Calu3 (cell line): ENCODE results near the gene NELFB. TPM values are rescaled to one million over a fixed set of nuclear protein-coding genes. Genes with fewer than 3 reads are reported as not detected.

Experiments used
- BruUV-seq: library from RNA; stranded (reverse); fragments of 400-500 nt; replicated peaks from 2 replicates; lab custom pipeline; 2021; lab: Mats Ljungman, UMichigan
- CTCF ChIA-PET: fragments of 300-600 bp; sonication (Branson Sonifier 250); formaldehyde crosslinking; loops from one replicate; lab custom pipeline; 2022; ENCODE audit warnings: antibody characterized with exemption; lab: Charles Lee
- DNase-seq: peaks from one replicate; pipeline ENCODE4 v3.0.0; 2022
- H3K27ac Mint-ChIP-seq: one replicate; pipeline ENCODE4 v1.8.0; 2022; ENCODE audit warnings: mixed read lengths; ENCODE audit not compliant: unreplicated experiment
- H3K27me3 Mint-ChIP-seq: one replicate; pipeline ENCODE4 v1.8.0; 2022; ENCODE audit warnings: mixed read lengths; ENCODE audit not compliant: unreplicated experiment
- H3K36me3 Mint-ChIP-seq: one replicate; pipeline ENCODE4 v1.8.0; 2022; ENCODE audit warnings: mild to moderate bottlenecking, moderate library complexity, mixed read lengths; ENCODE audit not compliant: insufficient read depth, unreplicated experiment
- H3K4me1 Mint-ChIP-seq: one replicate; pipeline ENCODE4 v1.8.0; 2022; ENCODE audit warnings: mild to moderate bottlenecking, low read depth, mixed read lengths; ENCODE audit not compliant: unreplicated experiment
- H3K4me3 Mint-ChIP-seq: one replicate; pipeline ENCODE4 v1.8.0; 2022; ENCODE audit warnings: mild to moderate bottlenecking, low read depth, moderate library complexity, mixed read lengths; ENCODE audit not compliant: unreplicated experiment
- H3K9me3 Mint-ChIP-seq: one replicate; pipeline ENCODE4 v1.8.0; 2022; ENCODE audit warnings: low read depth, mixed read lengths; ENCODE audit not compliant: unreplicated experiment
- intact Hi-C: fragments of 100-400 bp; cut with micrococcal nuclease; formaldehyde crosslinking; loops from one replicate; pipeline ENCODE4 v1.10.0; 2022; ENCODE audit not compliant: unreplicated experiment
- total RNA-seq: library from RNA; stranded (reverse); gene quantifications from 2 replicates; pipeline ENCODE4 v1.2.3, GENCODE V29; 2022
- TF ChIP-seq, protein P1 (sequence below): fragments of 200-600 bp; IDR thresholded peaks from one replicate; pipeline ENCODE4 v1.8.0; 2022; ENCODE audit warnings: antibody characterized with exemption; ENCODE audit not compliant: unreplicated experiment

The NELFB gene
- total RNA-seq, 1 experiment from 2014 or later, result 43.5 TPM

DNA sequence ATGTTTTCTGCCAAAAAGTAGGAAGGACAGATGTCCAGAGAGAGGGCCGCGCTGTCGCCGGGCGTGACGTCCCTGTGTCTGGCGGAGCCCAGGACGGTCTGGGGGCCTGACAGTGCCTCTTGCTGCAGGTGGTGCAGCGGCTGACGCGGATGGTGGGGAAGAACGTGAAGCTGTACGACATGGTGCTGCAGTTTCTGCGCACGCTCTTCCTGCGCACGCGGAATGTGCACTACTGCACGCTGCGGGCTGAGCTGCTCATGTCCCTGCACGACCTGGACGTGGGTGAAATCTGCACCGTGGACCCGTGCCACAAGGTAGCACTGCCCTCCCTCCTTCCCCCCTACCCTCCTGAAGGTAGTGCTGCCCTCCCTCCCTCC is 7.8 kb downstream of the NELFB start:
- Mint-ChIP-seq H3K27ac (no peak overlapping the region), H3K9me3 (no peaks in the 10 kb centered on the region), H3K27me3 (no peaks in the 10 kb centered on the region), H3K4me3 (no peak overlapping the region), H3K36me3 (peaks cover 31% of the 10 kb centered on the region), H3K4me1 (peaks cover 8% of the 10 kb centered on the region)
- no TSS peak for BruUV-seq
- TF ChIP-seq, protein P1, sequence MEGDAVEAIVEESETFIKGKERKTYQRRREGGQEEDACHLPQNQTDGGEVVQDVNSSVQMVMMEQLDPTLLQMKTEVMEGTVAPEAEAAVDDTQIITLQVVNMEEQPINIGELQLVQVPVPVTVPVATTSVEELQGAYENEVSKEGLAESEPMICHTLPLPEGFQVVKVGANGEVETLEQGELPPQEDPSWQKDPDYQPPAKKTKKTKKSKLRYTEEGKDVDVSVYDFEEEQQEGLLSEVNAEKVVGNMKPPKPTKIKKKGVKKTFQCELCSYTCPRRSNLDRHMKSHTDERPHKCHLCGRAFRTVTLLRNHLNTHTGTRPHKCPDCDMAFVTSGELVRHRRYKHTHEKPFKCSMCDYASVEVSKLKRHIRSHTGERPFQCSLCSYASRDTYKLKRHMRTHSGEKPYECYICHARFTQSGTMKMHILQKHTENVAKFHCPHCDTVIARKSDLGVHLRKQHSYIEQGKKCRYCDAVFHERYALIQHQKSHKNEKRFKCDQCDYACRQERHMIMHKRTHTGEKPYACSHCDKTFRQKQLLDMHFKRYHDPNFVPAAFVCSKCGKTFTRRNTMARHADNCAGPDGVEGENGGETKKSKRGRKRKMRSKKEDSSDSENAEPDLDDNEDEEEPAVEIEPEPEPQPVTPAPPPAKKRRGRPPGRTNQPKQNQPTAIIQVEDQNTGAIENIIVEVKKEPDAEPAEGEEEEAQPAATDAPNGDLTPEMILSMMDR, result no peak
- CTCF ChIA-PET, result no interaction called here
- no peak for DNase-seq
- intact Hi-C loops, result no loop called here

DNA sequence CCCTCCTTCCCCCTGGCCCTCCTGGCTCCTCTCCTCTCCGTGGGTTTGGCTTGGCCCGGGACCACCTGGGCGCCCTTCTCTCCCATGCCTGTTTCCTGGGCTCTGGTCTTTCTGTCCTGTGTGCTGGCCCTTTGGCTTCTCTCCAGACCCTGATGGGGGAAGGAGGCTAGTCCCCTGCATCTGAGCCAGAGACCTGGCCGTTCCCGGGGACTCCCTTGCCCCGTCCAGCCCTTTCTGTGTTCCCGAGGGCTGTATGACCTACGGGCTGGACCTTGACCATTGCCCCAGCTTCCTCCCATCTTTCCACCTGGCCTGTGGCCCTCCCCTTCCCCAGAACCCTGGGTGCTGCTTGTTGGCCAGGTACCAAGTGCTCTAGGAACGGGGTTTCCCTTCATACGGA is 8.4 kb downstream of the NELFB start:
- peaks cover 27% of the 10 kb centered on the region for H3K36me3 Mint-ChIP-seq
- no TSS peak for BruUV-seq
- H3K4me3 Mint-ChIP-seq, result no peak overlapping the region
- TF ChIP-seq, protein P1, result no peak
- DNase-seq, result no peak
- CTCF ChIA-PET, result no interaction called here
- no peaks in the 10 kb centered on the region for H3K9me3 Mint-ChIP-seq
- intact Hi-C loops, result no loop called here
- no peak overlapping the region for H3K27ac Mint-ChIP-seq
- no peaks in the 10 kb centered on the region for H3K27me3 Mint-ChIP-seq
- peaks cover 12% of the 10 kb centered on the region for H3K4me1 Mint-ChIP-seq

DNA sequence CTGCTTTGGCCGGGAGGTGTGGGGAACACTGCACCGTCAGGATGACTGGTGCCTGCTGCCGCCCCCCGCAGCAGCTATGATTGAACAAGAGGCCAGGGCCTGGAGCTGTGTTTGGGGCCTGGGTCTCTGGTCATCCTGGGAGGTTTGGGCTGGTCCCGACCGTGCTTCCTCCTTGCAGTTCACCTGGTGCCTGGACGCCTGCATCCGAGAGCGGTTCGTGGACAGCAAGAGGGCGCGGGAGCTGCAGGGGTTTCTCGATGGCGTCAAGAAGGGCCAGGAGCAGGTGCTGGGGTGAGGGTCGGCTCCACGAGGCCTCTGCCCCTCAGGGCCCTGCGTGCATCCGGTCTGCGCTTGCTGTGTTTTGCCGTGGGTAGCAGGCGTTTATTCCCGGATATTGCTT is 8.9 kb downstream of the NELFB start:
- BruUV-seq, result no TSS peak
- TF ChIP-seq, protein P1, result no peak
- CTCF ChIA-PET, result no interaction called here
- DNase-seq, result no peak
- intact Hi-C loops, result no loop called here
- no peaks in the 10 kb centered on the region for H3K9me3 Mint-ChIP-seq
- no peak overlapping the region for H3K27ac Mint-ChIP-seq
- peaks cover 31% of the 10 kb centered on the region for H3K36me3 Mint-ChIP-seq
- H3K27me3 Mint-ChIP-seq, result no peaks in the 10 kb centered on the region
- no peak overlapping the region for H3K4me3 Mint-ChIP-seq
- peaks cover 18% of the 10 kb centered on the region for H3K4me1 Mint-ChIP-seq

DNA sequence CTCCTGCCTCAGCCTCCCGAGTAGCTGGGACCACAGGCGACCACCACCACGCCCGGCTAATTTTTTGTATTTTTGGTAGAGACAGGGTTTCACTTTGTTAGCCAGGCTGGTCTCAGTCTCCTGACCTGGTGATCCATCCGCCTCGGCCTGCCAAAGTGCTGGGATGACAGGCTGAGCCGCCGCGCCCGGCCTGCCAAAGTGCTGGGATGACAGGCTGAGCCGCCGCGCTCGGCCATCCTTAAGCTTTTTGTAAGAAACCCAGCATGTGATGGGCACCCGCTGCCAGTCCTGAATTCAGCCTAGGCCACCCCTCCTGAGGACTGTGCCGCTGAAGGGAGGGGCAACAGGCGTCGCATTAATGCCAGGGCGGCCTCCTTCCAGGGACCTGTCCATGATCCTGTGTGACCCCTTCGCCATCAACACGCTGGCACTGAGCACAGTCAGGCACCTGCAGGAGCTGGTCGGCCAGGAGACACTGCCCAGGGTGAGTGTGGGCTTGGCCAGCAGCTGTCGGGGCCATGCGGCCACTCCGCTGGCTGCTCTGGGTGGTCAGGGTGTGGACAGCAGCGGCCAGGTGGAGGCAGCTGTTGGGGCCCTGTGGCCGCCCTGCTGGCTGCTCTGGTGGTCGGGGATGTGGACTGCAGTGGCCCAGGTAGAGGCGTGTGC is 10.5 kb downstream of the NELFB start:
- peaks cover 40% of the 10 kb centered on the region for H3K36me3 Mint-ChIP-seq

More for the DNA sequence above, 10.5 kb downstream of the NELFB start:
- intact Hi-C loops, result no loop called here
- H3K27ac Mint-ChIP-seq, result no peak overlapping the region
- CTCF ChIA-PET, result no interaction called here
- DNase-seq, result no peak
- TF ChIP-seq, protein P1, result no peak
- H3K4me3 Mint-ChIP-seq, result no peak overlapping the region
- peaks cover 18% of the 10 kb centered on the region for H3K4me1 Mint-ChIP-seq
- no TSS peak for BruUV-seq
- no peaks in the 10 kb centered on the region for H3K27me3 Mint-ChIP-seq
- H3K9me3 Mint-ChIP-seq, result no peaks in the 10 kb centered on the region
